ENCODE results near the gene COL20A1.

The COL20A1 gene

DNA sequence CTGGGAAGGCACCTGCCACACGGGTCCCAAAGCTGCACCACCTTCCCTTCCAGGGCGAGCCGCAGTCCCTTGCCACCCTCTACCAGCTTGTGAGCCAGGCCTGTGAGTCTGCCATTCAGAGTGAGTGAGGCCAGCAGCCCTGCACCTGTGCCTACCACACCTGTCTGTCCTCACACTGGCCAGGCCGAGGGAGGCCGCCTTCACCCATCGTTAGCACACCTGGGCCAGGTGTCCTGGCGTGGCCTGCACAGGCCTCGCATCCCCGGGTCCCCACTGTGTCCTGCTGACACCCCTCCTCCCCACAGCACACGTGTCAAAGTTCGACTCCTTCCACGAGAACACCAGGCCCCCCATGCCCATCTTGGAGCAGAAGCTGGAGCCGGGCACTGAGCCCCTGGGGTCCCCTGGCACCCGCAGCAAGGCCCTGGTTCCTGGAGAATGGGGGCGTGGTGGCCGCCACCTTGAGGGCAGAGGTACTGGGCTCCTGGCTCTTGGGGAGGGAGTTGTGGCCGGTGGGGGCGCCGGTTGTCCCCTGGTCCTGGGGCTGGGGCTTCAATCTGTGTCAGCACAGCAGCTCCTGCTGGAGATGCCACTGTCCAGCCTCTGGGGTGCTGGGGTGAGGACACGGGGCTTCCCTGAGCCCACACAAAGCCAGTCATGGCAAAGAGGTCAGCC is 35.2 kb downstream of the COL20A1 start:
- no peaks in the 10 kb centered on the region for H3K9me3 ChIP-seq (ENCODE audit: control insufficient read depth, low read length)
- no peak overlapping the region for H3K27ac ChIP-seq (ENCODE audit: insufficient read depth, low read depth, low read length, poor library complexity, severe bottlenecking)
- WGBS, 2 experiments = 89 to 91% methylated on average over 20 of the region's 20 CpGs
- H3K4me1 ChIP-seq (ENCODE audit: control insufficient read depth, insufficient read depth, low read length) = no peaks in the 10 kb centered on the region
- H3K36me3 ChIP-seq (ENCODE audit: control insufficient read depth, insufficient read depth, low read length) = no peaks in the 10 kb centered on the region
- H3K4me3 ChIP-seq (ENCODE audit: insufficient read depth, low read depth, low read length) = no peak overlapping the region
- H3K27me3 ChIP-seq (ENCODE audit: control insufficient read depth, insufficient read depth, low read length, poor library complexity, severe bottlenecking) = no peaks in the 10 kb centered on the region

DNA sequence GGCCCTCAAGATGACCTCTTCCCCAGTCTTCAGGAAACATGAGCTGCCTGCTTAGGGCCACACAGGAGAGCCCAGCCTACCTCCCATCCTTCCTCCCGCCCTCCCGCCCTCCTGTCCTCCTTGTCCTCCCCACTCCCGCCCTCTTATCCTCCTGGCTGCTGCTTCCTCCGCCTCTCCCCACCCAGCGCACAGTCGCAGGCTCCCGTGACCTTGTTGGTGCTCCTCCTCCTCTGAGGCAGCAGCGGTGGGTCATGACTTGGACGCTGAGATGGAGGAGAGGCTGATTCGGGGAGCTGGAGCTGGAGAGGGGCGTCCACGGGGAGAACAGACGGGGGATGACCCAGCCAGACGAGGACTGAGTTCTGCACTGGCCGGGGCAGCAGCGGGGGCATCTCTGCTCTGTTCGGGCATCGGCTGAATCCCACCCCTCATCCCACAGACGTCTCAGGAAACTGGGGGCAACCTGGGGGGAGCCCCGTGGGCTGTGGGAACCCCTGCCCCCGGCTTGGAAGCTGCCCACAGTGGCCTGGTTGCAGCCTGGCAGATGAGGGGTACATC is 35.8 kb downstream of the COL20A1 start:
- 80 to 84% methylated on average over 20 of the region's 21 CpGs for WGBS, 2 experiments
- no peaks in the 10 kb centered on the region for H3K36me3 ChIP-seq (ENCODE audit: control insufficient read depth, insufficient read depth, low read length)
- H3K4me3 ChIP-seq (ENCODE audit: insufficient read depth, low read depth, low read length) = no peak overlapping the region
- no peaks in the 10 kb centered on the region for H3K27me3 ChIP-seq (ENCODE audit: control insufficient read depth, insufficient read depth, low read length, poor library complexity, severe bottlenecking)
- no peaks in the 10 kb centered on the region for H3K9me3 ChIP-seq (ENCODE audit: control insufficient read depth, low read length)
- H3K4me1 ChIP-seq (ENCODE audit: control insufficient read depth, insufficient read depth, low read length) = no peaks in the 10 kb centered on the region
- H3K27ac ChIP-seq (ENCODE audit: insufficient read depth, low read depth, low read length, poor library complexity, severe bottlenecking) = no peak overlapping the region

DNA sequence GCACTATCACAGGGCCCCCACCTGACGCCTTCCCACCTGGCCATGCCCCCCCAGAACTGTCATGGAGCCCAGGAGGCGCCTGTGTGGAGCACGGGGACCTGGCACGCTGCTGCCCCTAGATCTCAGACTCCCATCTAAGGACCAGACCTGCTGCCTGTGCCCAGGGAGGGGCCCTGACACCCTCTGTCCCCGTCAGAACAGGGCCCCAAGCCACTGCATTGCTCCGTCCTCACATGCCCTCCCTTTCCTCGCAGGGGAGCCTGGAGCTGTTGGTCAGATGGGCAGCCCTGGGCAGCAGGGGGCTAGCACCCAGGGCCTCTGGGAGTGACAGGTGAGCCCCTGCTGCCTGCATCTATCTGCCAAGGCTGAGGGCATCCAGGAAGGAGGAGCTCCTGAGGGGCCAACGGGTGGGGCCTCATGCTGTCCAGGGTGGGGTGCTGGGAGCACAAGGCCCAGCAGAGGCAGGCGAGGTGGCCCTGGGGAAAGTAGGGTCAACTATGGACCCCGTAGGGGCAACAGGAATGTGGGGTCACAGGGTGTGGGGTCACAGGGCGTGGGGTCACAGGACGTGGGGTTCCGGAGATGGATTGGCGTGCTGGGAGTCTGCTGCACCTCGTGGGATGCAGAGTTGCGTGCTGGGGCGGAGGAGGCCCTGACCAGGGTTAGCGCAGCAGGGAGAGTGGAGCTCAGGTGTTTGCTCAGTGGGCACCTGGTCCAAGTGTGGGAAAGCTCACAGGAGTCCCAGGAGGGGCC is 36.5 kb downstream of the COL20A1 start:
- H3K9me3 ChIP-seq (ENCODE audit: control insufficient read depth, low read length) = no peaks in the 10 kb centered on the region
- no peaks in the 10 kb centered on the region for H3K4me1 ChIP-seq (ENCODE audit: control insufficient read depth, insufficient read depth, low read length)
- H3K27ac ChIP-seq (ENCODE audit: insufficient read depth, low read depth, low read length, poor library complexity, severe bottlenecking) = no peak overlapping the region
- H3K4me3 ChIP-seq (ENCODE audit: insufficient read depth, low read depth, low read length) = no peak overlapping the region
- WGBS, 2 experiments = 93 to 94% methylated on average over 18 of the region's 18 CpGs
- no peaks in the 10 kb centered on the region for H3K36me3 ChIP-seq (ENCODE audit: control insufficient read depth, insufficient read depth, low read length)
- H3K27me3 ChIP-seq (ENCODE audit: control insufficient read depth, insufficient read depth, low read length, poor library complexity, severe bottlenecking) = no peaks in the 10 kb centered on the region

DNA sequence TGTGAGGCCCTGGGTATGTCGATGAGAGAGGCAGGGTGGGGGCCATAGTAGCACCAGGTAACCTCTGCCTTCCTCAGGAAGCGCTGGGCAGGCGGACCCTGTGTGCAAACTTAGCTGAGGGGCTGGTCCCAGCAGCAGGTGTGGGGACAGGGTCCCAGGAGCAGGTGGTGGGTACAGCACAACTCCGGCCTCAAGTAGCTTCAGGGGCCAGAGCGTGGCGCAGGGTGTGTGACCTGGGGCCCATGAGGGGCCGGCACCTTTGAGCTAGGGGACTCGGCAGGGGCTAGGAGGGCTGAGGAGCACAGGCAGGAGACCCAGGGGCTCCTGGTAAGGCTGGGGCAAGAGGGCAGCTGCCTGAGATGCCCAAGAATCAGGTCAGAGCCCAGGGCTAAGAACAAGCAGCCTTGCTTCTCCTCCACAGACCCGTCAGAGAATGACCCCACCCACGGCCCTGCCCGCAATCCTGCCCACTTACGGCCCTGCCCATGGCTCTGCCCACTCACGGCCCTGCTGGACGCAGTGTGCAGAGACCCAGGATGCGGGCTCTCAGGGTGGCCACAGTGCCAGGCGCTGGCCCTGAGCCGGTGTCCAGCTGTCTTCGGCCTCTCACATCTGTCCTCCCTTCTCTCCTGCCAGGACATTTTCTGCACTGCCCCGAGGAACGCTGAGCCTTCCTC is 37.2 kb downstream of the COL20A1 start:
- H3K9me3 ChIP-seq (ENCODE audit: control insufficient read depth, low read length) = no peaks in the 10 kb centered on the region
- WGBS, 2 experiments = 93 to 94% methylated on average over 20 of the region's 20 CpGs
- H3K36me3 ChIP-seq (ENCODE audit: control insufficient read depth, insufficient read depth, low read length) = no peaks in the 10 kb centered on the region
- no peak overlapping the region for H3K4me3 ChIP-seq (ENCODE audit: insufficient read depth, low read depth, low read length)
- H3K27me3 ChIP-seq (ENCODE audit: control insufficient read depth, insufficient read depth, low read length, poor library complexity, severe bottlenecking) = no peaks in the 10 kb centered on the region
- H3K27ac ChIP-seq (ENCODE audit: insufficient read depth, low read depth, low read length, poor library complexity, severe bottlenecking) = no peak overlapping the region
- no peaks in the 10 kb centered on the region for H3K4me1 ChIP-seq (ENCODE audit: control insufficient read depth, insufficient read depth, low read length)

DNA sequence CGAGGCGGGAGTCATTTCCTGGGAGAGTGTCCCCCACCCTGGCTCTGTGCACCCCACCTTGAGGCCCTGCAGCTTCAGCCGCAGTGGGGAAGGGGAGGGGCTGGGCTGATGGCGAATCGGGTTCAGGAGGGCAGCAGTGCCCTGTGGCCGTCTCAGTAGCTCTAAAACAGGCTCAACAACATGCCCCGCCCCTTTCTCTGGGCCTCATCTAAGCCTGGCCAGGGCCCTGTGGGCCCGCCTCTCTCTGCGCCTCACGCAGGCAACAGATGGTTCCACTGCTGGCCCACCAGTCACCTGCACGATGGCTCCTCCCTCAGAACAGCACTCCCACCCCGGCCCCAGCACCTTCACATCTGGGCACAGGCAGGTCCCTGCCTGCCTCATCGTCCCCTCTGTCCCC is 38.0 kb downstream of the COL20A1 start:
- Histone ChIP-seq H3K27me3 (ENCODE audit: control insufficient read depth, insufficient read depth, low read length, poor library complexity, severe bottlenecking) (no peaks in the 10 kb centered on the region), H3K4me3 (ENCODE audit: insufficient read depth, low read depth, low read length) (no peak overlapping the region), H3K27ac (ENCODE audit: insufficient read depth, low read depth, low read length, poor library complexity, severe bottlenecking) (no peak overlapping the region), H3K36me3 (ENCODE audit: control insufficient read depth, insufficient read depth, low read length) (no peaks in the 10 kb centered on the region), H3K4me1 (ENCODE audit: control insufficient read depth, insufficient read depth, low read length) (no peaks in the 10 kb centered on the region), H3K9me3 (ENCODE audit: control insufficient read depth, low read length) (no peaks in the 10 kb centered on the region)
- 67 to 72% methylated on average over 13 of the region's 13 CpGs for WGBS, 2 experiments

DNA sequence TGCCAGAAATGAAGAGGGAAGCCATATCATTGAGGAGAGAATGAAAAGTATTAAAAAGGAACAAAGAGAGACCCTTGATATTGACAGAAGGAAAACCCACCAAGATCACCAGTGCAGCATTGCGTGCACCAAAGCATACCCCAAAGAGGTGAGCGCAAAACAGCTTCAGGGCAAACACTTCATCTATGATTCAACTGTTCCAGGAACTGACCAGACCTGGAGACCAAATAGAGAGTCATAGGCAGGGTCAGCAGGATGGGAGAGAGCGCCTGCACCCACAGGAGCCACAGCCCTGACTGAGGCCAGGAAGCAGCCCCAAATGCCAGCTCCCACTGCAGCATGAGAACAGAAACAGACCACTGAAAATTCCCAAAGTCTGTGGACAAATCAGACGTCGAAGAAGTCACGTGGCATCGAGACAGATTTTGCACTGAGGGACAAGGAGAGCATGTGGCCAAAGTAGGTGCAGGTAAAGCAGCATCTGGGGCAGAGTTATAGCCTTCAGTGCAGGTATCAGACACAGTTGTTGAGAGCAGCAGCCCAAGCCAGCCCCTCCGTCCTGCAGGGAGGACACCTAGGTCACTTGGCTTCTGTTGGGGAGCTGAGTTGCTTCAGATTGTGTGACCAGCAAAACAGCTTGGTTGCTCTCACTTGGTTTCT is 38.9 kb downstream of the COL20A1 start:
- H3K9me3 ChIP-seq (ENCODE audit: control insufficient read depth, low read length) = no peaks in the 10 kb centered on the region
- no peak overlapping the region for H3K27ac ChIP-seq (ENCODE audit: insufficient read depth, low read depth, low read length, poor library complexity, severe bottlenecking)
- 94% methylated on average over 8 of the region's 8 CpGs for WGBS, 2 experiments
- H3K27me3 ChIP-seq (ENCODE audit: control insufficient read depth, insufficient read depth, low read length, poor library complexity, severe bottlenecking) = no peaks in the 10 kb centered on the region
- H3K4me3 ChIP-seq (ENCODE audit: insufficient read depth, low read depth, low read length) = no peak overlapping the region
- H3K36me3 ChIP-seq (ENCODE audit: control insufficient read depth, insufficient read depth, low read length) = no peaks in the 10 kb centered on the region
- H3K4me1 ChIP-seq (ENCODE audit: control insufficient read depth, insufficient read depth, low read length) = no peaks in the 10 kb centered on the region

DNA sequence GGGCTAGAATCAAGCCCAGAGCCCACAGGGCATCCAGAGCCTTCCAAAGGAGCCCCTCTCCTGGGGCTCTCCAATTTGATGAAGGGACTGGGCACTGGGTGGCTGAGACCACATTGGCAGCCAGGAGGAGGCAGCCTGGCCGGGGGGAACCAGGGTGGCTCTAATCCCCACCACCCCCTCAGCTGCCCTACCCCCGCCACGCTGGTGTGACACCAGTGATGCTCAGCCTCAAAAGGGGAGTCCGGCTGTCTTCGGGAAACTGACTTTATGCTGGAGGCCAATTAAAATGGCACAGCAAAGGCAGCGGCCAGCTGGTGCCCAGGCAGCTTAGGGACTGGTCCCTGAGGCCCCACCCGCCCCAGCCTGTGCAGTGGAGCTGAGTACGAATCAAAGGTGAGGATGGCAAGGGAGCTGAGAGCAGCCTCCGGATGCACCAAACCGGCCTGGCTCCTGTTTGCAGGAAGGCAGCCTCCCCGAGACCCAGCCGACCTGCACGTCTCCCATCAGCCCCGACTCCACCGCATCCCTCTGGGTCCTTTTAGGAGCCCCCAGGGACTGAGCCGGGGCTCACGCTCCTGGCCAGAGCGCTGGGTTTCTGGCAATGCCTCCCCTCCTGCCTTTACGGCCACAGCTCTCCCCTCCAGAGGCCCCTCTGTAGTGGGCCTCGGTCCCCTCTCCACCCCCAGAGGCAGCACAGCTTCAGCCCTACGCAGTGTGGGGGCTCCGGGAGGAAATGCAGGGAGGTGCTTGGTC is 39.7 kb downstream of the COL20A1 start:
- 92 to 94% methylated on average over 22 of the region's 22 CpGs for WGBS, 2 experiments
- Histone ChIP-seq H3K9me3 (ENCODE audit: control insufficient read depth, low read length) (no peaks in the 10 kb centered on the region), H3K27ac (ENCODE audit: insufficient read depth, low read depth, low read length, poor library complexity, severe bottlenecking) (no peak overlapping the region), H3K4me1 (ENCODE audit: control insufficient read depth, insufficient read depth, low read length) (no peaks in the 10 kb centered on the region), H3K4me3 (ENCODE audit: insufficient read depth, low read depth, low read length) (no peak overlapping the region), H3K27me3 (ENCODE audit: control insufficient read depth, insufficient read depth, low read length, poor library complexity, severe bottlenecking) (no peaks in the 10 kb centered on the region), H3K36me3 (ENCODE audit: control insufficient read depth, insufficient read depth, low read length) (no peaks in the 10 kb centered on the region)

DNA sequence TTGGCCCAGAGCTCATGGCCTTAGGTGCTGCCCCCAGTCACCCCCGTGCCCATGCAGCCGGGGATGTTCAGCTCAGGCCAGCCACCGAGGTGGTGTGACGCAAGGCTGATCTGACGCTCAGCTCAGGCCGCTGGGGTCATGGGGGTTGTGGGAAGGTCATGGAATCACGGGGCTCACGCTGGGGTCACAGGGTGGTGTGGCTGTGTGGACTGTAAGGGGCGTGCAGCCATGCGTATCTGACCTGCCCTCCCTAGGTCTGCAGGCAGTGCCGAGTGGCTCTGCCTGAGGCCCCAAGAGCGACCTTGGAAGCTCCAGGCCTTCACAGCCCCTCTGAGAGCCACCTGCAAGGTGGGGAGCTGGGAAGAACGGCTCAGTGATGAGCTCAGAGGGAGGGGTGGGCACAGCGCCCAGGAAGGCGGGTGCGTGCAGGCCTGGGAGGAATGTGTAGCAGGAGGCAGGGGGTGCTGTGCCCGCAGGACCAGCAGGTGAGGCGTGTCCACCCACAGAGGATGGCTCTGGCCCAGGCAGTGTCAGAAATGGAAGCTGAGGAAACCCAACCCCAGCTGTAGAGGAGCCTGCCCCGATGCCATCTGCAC is 40.4 kb downstream of the COL20A1 start:
- Histone ChIP-seq H3K27ac (ENCODE audit: insufficient read depth, low read depth, low read length, poor library complexity, severe bottlenecking) (no peak overlapping the region), H3K36me3 (ENCODE audit: control insufficient read depth, insufficient read depth, low read length) (no peaks in the 10 kb centered on the region), H3K4me1 (ENCODE audit: control insufficient read depth, insufficient read depth, low read length) (no peaks in the 10 kb centered on the region), H3K9me3 (ENCODE audit: control insufficient read depth, low read length) (no peaks in the 10 kb centered on the region), H3K27me3 (ENCODE audit: control insufficient read depth, insufficient read depth, low read length, poor library complexity, severe bottlenecking) (no peaks in the 10 kb centered on the region), H3K4me3 (ENCODE audit: insufficient read depth, low read depth, low read length) (no peak overlapping the region)
- WGBS, 2 experiments = 94 to 95% methylated on average over 19 of the region's 19 CpGs

DNA sequence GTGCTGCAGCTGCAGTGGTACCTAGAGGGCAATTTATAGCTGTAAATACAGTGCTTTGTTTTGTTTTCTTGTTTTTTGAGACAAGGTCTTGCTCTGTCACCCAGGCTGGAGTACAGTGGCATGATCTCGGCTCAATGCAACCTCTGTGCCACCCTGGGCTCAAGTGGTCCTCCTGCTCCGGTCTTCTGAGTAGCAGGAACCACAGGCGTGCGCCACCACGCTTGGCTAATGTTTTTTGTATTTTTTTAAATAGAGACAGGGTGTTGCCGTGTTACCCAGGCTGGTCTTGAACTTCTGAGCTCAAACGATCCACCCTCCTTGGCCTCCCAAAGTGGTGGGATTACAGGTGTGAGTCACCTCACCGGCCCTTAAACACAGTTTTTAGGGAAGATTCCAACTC is 41.4 kb downstream of the COL20A1 start:
- Histone ChIP-seq H3K27ac (ENCODE audit: insufficient read depth, low read depth, low read length, poor library complexity, severe bottlenecking) (no peak overlapping the region), H3K4me3 (ENCODE audit: insufficient read depth, low read depth, low read length) (no peak overlapping the region), H3K36me3 (ENCODE audit: control insufficient read depth, insufficient read depth, low read length) (no peaks in the 10 kb centered on the region), H3K9me3 (ENCODE audit: control insufficient read depth, low read length) (no peaks in the 10 kb centered on the region), H3K4me1 (ENCODE audit: control insufficient read depth, insufficient read depth, low read length) (no peaks in the 10 kb centered on the region), H3K27me3 (ENCODE audit: control insufficient read depth, insufficient read depth, low read length, poor library complexity, severe bottlenecking) (no peaks in the 10 kb centered on the region)
- 81 to 87% methylated on average over 8 of the region's 8 CpGs for WGBS, 2 experiments
